B cell (primary cell): Measurements from ENCODE around the gene CHCHD3. TPM values are rescaled to one million over a fixed set of nuclear protein-coding genes. Genes with fewer than 3 reads are reported as not detected.
"Not testable (repeated sequence)": the region's sequence is repeated elsewhere in the genome, so short reads cannot be mapped to it uniquely, and the experiment has no call there.

Experiments used
- ATAC-seq: fragments of 200-7000 bp; cut with Tn5 transposase; one replicate; pipeline ENCODE4 v1.10.0; 2021; ENCODE audit warnings: low read depth, mild to moderate bottlenecking, moderate number of reproducible peaks, moderate library complexity
- CTCF ChIA-PET: fragments of 350-600 bp; sonication (Branson Sonifier 250); formaldehyde crosslinking; loops from one replicate; lab custom pipeline; 2021; ENCODE audit warnings: antibody characterized with exemption, inconsistent platforms; lab: Charles Lee
- POLR2A ChIA-PET: fragments of 350-600 bp; sonication (Branson Sonifier 250); formaldehyde crosslinking; loops from one replicate; lab custom pipeline; 2021; ENCODE audit warnings: antibody characterized with exemption; lab: Charles Lee
- DNase-seq: peaks from one replicate; pipeline ENCODE4 v3.0.0; 2013
- H2AFZ ChIP-seq: 2 replicates; pipeline ENCODE4 v1.6.1; 2012; ENCODE audit warnings: mild to moderate bottlenecking, low read depth, low read length; ENCODE audit not compliant: insufficient read depth, poor library complexity, severe bottlenecking
- H3K27ac ChIP-seq, 2 donors: 1 replicate in 1 of 2; 2 replicates in 1 of 2; pipeline ENCODE4 v1.5.1; 2012 to 2013; ENCODE audit warnings: low read length in 2 of 2, mild to moderate bottlenecking in 2 of 2, moderate library complexity in 1 of 2
- H3K27me3 ChIP-seq, 4 experiments: fragments of 200-600 bp in 1 of 4; sonication (generic) in 1 of 4; replicated peaks in 1 of 4; 1 replicate in 2 of 4; 2 replicates in 2 of 4; pipeline versions ENCODE4 v1.6.1 to v1.7.0; 2013 to 2016; ENCODE audit warnings: low read length in 3 of 4, mild to moderate bottlenecking in 2 of 4, mixed read lengths in 1 of 4, moderate library complexity in 1 of 4; ENCODE audit not compliant: insufficient read depth in 4 of 4, control insufficient read depth in 3 of 4; ENCODE audit errors: control extremely low read depth in 1 of 4
- H3K36me3 ChIP-seq, 2 experiments: replicated peaks in 1 of 2; 1 replicate in 1 of 2; 2 replicates in 1 of 2; pipeline versions ENCODE4 v1.6.1 to v1.7.1; 2013; ENCODE audit warnings: low read length in 1 of 2; ENCODE audit not compliant: insufficient read depth in 2 of 2, control insufficient read depth in 1 of 2; ENCODE audit errors: control extremely low read depth in 1 of 2, extremely low read depth in 1 of 2
- H3K4me1 ChIP-seq, 2 donors: fragments of 200-600 bp in 1 of 2; sonication (generic) in 1 of 2; 1 replicate in 1 of 2; 2 replicates in 1 of 2; pipeline versions ENCODE4 v1.5.1 to v1.6.1; 2013 to 2017; ENCODE audit warnings: low read length in 2 of 2; ENCODE audit not compliant: control insufficient read depth in 2 of 2, insufficient read depth in 2 of 2
- H3K4me2 ChIP-seq: replicated peaks from 2 replicates; pipeline ENCODE3; 2012; ENCODE audit warnings: mild to moderate bottlenecking, low read depth, low read length; ENCODE audit not compliant: poor library complexity, severe bottlenecking
- H3K4me3 ChIP-seq, 5 experiments: fragments of 200-600 bp in 1 of 5; sonication (generic) in 1 of 5; 1 replicate in 3 of 5; 2 replicates in 2 of 5; pipeline versions ENCODE4 v1.5.1 to v1.7.0; 2011 to 2016; ENCODE audit warnings: low read length in 4 of 5, mild to moderate bottlenecking in 4 of 5, low read depth in 2 of 5, control low read depth in 1 of 5, moderate library complexity in 1 of 5; ENCODE audit not compliant: insufficient read depth in 1 of 5; ENCODE audit errors: control extremely low read depth in 1 of 5, extremely low read depth in 1 of 5
- H3K79me2 ChIP-seq: fragments of 200-600 bp; sonication (generic); one replicate; pipeline ENCODE4 v1.6.0; 2016; ENCODE audit warnings: low read length; ENCODE audit not compliant: control insufficient read depth, insufficient read depth
- H3K9ac ChIP-seq: fragments of 200-600 bp; sonication (generic); 2 replicates; pipeline ENCODE4 v1.6.1; 2017; ENCODE audit warnings: mild to moderate bottlenecking, low read length, moderate library complexity
- H3K9me3 ChIP-seq, 3 donors: one replicate each; pipeline versions ENCODE4 v1.6.1 to v1.7.1; 2013; ENCODE audit warnings: low read length in 2 of 3; ENCODE audit not compliant: control insufficient read depth in 2 of 3, insufficient read depth in 1 of 3; ENCODE audit errors: control extremely low read depth in 1 of 3
- H4K20me1 ChIP-seq: 2 replicates; pipeline ENCODE4 v1.6.0; 2012; ENCODE audit warnings: mild to moderate bottlenecking, low read length; ENCODE audit not compliant: insufficient read depth, control insufficient read depth, poor library complexity, severe bottlenecking
- H3K27ac Mint-ChIP-seq: one replicate; pipeline ENCODE4 v1.8.0; 2021; ENCODE audit warnings: mixed read lengths
- H3K27me3 Mint-ChIP-seq: one replicate; pipeline ENCODE4 v1.8.0; 2021; ENCODE audit warnings: mixed read lengths
- H3K4me1 Mint-ChIP-seq: one replicate; pipeline ENCODE4 v1.8.0; 2021; ENCODE audit warnings: mixed read lengths
- H3K4me3 Mint-ChIP-seq: one replicate; pipeline ENCODE4 v1.8.0; 2021; ENCODE audit warnings: mixed read lengths
- H3K9me3 Mint-ChIP-seq: one replicate; pipeline ENCODE4 v1.8.0; 2022; ENCODE audit warnings: mixed read lengths; ENCODE audit not compliant: insufficient read depth
- CTCF ChIP-seq: fragments of 200-600 bp; IDR thresholded peaks from one replicate; pipeline ENCODE4 v1.8.0; 2022; ENCODE audit warnings: antibody characterized with exemption, mild to moderate bottlenecking
- EZH2 ChIP-seq: IDR thresholded peaks from 2 replicates; pipeline ENCODE4 v1.6.1; 2012; ENCODE audit warnings: borderline replicate concordance, low read depth, mild to moderate bottlenecking, moderate library complexity, low read length; ENCODE audit not compliant: insufficient read depth, poor library complexity, severe bottlenecking
- WGBS: methylation state at CpG from one replicate; pipeline ENCODE4 v1.1.5; 2013; ENCODE audit warnings: missing lambda C conversion rate; ENCODE audit not compliant: insufficient coverage; 5-methylcytosine and 5-hydroxymethylcytosine counted together
- intact Hi-C: fragments of 100-400 bp; cut with micrococcal nuclease; formaldehyde crosslinking; loops from one replicate; pipeline ENCODE4 v1.10.0; 2022
- polyA plus RNA-seq: library from polyadenylated mRNA; depleted of rRNA; stranded (reverse); fragments of >200 nt; gene quantifications from 2 replicates; pipeline ENCODE4 v1.2.3, GENCODE V29; 2012
- total RNA-seq, 2 donors: library from RNA; stranded (reverse); fragments of 120-200 nt in 1 of 2; gene quantifications; 1 replicate in 1 of 2; 2 replicates in 1 of 2; pipeline versions ENCODE4 v1.2.3 to v1.2.4, GENCODE V29; 2013 to 2022

CHCHD3 gene
- total and polyA plus RNA-seq, 2 donors (not counting 1 experiment from before 2014, with no cell fraction given): 20.1 to 38.4 TPM

GRCh38 chr7:133036289-133036688 is 45.6 kb downstream of the CHCHD3 start:
- intact Hi-C loops: no loop called here
- WGBS: no CpG with 5 or more reads among the region's 1 CpG

GRCh38 chr7:133035240-133035639 is 46.6 kb downstream of the CHCHD3 start:
- H3K36me3 ChIP-seq, H3K4me1 ChIP-seq, H3K27me3 ChIP-seq, CTCF ChIA-PET, H3K4me3 ChIP-seq, H3K4me2 ChIP-seq, H2AFZ ChIP-seq, H4K20me1 ChIP-seq, H3K27me3 Mint-ChIP-seq, POLR2A ChIA-PET, H3K9me3 Mint-ChIP-seq, H3K79me2 ChIP-seq, H3K9ac ChIP-seq: not testable (repeated sequence)
- Mint-ChIP-seq H3K4me1 (peaks cover 11% of the 10 kb centered on the region), H3K27ac (peak overlapping the region; percentile 88), H3K4me3 (peak overlapping the region; percentile 56)
- intact Hi-C loops: loop anchor here (1.0 kb wide), 1 partner anchor 47 kb away; the partner anchor contains the start of gene CHCHD3
- peak; percentile 75 for DNase-seq
- peak; percentile 93 for ATAC-seq
- Histone ChIP-seq H3K27ac (peak overlapping the region; percentile 28 to 63), H3K9me3 (peaks cover 0 to 10% (median 0%) of the 10 kb centered on the region in 3 donors)
- no CpG with 5 or more reads among the region's 10 CpGs for WGBS

More at GRCh38 chr7:133036289-133036688, 45.6 kb downstream of the CHCHD3 start:
- peaks cover 11% of the 10 kb centered on the region for H3K4me1 Mint-ChIP-seq
- H3K79me2 ChIP-seq: peaks cover 2% of the 10 kb centered on the region
- no peak overlapping the region for H3K27ac Mint-ChIP-seq
- H3K27ac ChIP-seq: no peak overlapping the region
- no peaks in the 10 kb centered on the region for H3K27me3 ChIP-seq
- POLR2A ChIA-PET: no interaction called here
- H3K9me3 Mint-ChIP-seq: no peaks in the 10 kb centered on the region
- H4K20me1 ChIP-seq: no peaks in the 10 kb centered on the region
- H2AFZ ChIP-seq: no peak overlapping the region
- CTCF ChIA-PET: no interaction called here
- no peak for DNase-seq
- H3K9ac ChIP-seq: no peak overlapping the region
- H3K36me3 ChIP-seq: peaks cover 2% of the 10 kb centered on the region in 2 experiments
- no peak for ATAC-seq
- H3K4me3 Mint-ChIP-seq: no peak overlapping the region
- no peak overlapping the region for H3K4me2 ChIP-seq
- H3K27me3 Mint-ChIP-seq: no peaks in the 10 kb centered on the region
- TF ChIP-seq EZH2: no peak
- no peak for TF ChIP-seq CTCF
- H3K4me3 ChIP-seq: no peak overlapping the region
- peaks cover 0 to 5% of the 10 kb centered on the region in 2 donors for H3K4me1 ChIP-seq
- peaks cover 0 to 10% (median 0%) of the 10 kb centered on the region in 3 donors for H3K9me3 ChIP-seq
